ENCODE data around the gene DCAF7.

The DCAF7 gene

GRCh38 chr17:63525190-63525946 is 24.9 kb upstream of the DCAF7 start:
- DNase-seq: no peak

GRCh38 chr17:63526861-63527260 is 23.4 kb upstream of the DCAF7 start:
- DNase-seq: no peak

GRCh38 chr17:63528183-63528582 is 22.1 kb upstream of the DCAF7 start:
- no peak for DNase-seq

- DNase-seq: peak; percentile 81
Measured at GRCh38 chr17:63529711-63530556, 20.3 kb upstream of the DCAF7 start.

- no peak for DNase-seq
Measured at GRCh38 chr17:63530557-63531021, 19.7 kb upstream of the DCAF7 start.

GRCh38 chr17:63531022-63531965 is 19.0 kb upstream of the DCAF7 start:
- DNase-seq: no peak

- DNase-seq: no peak
Measured at GRCh38 chr17:63533433-63534077, 16.7 kb upstream of the DCAF7 start.

GRCh38 chr17:63534078-63534570 is 16.2 kb upstream of the DCAF7 start:
- no peak for DNase-seq

GRCh38 chr17:63534816-63535455 is 15.3 kb upstream of the DCAF7 start:
- no peak for DNase-seq

- DNase-seq: no peak
Measured at GRCh38 chr17:63535640-63536039, 14.6 kb upstream of the DCAF7 start.

- no peak for DNase-seq
Measured at GRCh38 chr17:63537001-63537400, 13.3 kb upstream of the DCAF7 start.

GRCh38 chr17:63537991-63538692 is 12.1 kb upstream of the DCAF7 start:
- DNase-seq: no peak

- DNase-seq: no peak
Measured at GRCh38 chr17:63538693-63539595, 11.3 kb upstream of the DCAF7 start.

GRCh38 chr17:63540590-63540989 is 9.7 kb upstream of the DCAF7 start:
- DNase-seq: no peak

GRCh38 chr17:63542218-63542545 is 8.1 kb upstream of the DCAF7 start:
- no peak for DNase-seq

GRCh38 chr17:63542942-63543821 is 7.1 kb upstream of the DCAF7 start:
- no peak for DNase-seq

GRCh38 chr17:63543822-63544420 is 6.4 kb upstream of the DCAF7 start:
- no peak for DNase-seq

GRCh38 chr17:63544467-63545301 is 5.6 kb upstream of the DCAF7 start:
- no peak for DNase-seq

Data from hematopoietic multipotent progenitor cell treated with erythropoietin and hydrocortisone succinate and interleukin-3 and kit ligand, for 6 days (in vitro differentiated cells).